ENCODE data around the gene COA8.
A peak's percentile ranks its signal among the peaks of the same experiment; 100 is the strongest.
"Not testable (repeated sequence)": the region's sequence is repeated elsewhere in the genome, so short reads cannot be mapped to it uniquely, and the experiment has no call there.

Gene COA8

GRCh38 chr14:103581206-103581605 lies 18.4 kb downstream of the COA8 start:
- DNase-seq, result no peak

DNA sequence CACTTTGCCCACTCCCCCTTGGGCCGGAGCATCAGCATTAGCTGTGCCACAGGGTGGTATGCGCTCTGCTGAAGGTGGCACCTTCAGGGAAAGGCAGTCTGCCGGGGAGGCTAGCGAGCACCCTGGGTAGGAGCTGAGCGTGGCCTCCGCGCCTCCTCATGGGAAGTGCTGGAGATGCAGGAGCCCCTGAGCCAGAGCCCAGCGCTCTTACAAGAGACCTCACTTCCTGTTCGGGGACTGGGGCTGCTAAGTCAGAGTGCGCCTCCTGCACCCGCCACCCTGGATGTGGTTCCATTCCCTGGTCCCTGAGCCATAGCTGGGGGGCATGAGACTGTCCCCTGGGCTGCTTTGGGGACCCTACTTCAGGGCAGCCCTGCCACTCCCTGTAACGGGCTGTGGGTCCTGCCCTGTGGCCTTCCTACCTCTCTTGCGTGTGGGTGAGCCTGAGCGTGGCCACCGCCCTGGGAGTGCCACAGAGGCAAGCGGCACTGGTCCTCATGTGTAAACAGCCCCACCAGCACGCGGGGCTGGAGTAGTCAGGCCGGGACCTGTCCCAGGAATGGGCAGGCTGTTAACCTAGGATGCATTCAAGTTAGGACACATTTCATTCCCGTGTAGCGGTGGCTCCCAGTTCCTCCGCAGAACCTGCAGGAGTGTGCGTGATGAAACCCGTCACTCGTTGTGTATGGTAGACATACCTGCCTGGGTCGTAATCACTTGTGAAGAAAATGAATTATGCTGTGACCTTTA lies 19.4 kb downstream of the COA8 start:
- DNase-seq, result no peak

GRCh38 chr14:103584326-103584915 lies 21.7 kb downstream of the COA8 start:
- DNase-seq, result no peak

GRCh38 chr14:103593577-103593976 lies 30.8 kb downstream of the COA8 start:
- DNase-seq, result no peak

DNA sequence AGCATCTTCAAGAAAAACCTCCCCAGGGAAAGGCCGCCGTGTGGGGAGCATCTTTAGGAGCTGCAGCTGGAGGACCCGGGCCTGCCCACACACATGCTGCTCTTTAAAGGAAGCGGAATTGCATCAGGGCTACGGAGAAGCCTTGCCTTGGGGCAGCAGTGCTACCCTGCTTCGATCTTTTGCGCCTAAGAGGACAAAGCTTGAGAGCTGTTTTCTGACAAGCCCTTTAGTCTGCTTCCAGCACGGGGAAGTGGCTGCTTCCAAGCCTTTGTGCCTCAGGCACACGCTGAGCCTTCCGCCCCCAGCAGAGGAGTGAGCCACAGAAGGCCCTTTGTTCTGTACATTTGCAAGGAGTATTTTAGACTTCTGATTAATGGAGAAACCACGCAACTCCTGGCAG lies 31.5 kb downstream of the COA8 start:
- DNase-seq, result no peak

DNA sequence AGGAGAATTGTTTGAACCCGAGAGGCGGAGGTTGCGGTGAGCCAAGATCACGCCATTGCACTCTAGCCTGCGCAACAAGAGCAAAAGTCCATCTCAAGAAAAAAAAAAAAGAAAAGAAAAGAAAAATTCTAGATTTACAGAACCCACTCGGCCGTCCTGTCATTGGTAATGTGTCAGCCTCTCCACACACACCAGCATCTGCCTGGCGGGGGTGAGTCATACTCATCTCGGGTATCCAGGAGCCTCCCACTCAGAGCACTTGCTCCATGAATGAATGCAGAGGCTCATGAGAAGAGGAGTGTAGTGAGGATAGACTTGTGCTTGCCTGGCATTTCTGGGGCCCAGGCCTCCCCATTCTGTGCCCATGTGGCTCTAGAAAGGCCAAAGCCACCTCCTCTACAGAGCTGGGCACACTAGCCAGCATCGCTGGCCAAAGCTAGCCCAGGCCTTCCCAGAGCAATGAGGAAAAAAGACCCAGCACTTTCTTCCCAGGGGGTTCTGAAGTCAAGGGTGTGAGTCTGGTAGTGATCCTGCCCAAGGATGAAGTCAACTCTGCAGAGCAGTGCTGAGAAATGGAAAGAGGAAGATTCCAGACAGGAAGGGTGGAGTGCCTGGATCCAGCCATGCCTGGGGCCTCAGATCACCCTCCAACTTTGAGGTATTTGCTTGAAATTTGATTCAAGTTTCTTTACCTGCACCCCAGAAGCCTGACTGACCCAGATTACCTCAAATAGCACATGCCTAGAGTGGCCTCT lies 35.0 kb downstream of the COA8 start:
- no peak for DNase-seq

- no peak for DNase-seq
Observed at GRCh38 chr14:103600503-103600902, 37.7 kb downstream of the COA8 start.

DNA sequence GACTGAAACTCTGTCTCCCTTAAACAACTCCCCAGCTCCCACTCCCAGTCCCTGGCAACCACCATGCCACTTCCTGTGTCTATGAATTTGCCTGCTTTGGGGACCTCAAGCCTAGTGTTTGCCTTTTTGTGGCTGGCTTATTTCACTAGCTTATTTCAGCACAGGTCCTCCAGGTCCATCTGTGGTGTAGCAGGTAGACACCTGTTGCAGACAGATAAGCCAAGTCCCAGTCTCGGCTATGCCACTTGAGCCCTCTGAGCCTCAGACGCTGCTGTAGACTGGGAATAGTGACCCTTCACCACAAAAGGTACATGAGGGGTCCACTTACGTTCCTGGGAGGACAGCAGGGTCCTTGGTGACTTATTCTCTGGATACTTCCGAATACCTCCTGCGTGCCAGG lies 41.9 kb downstream of the COA8 start:
- no peak for DNase-seq

GRCh38 chr14:103606963-103607668 lies 44.4 kb downstream of the COA8 start:
- peak; percentile 56 for DNase-seq

DNA sequence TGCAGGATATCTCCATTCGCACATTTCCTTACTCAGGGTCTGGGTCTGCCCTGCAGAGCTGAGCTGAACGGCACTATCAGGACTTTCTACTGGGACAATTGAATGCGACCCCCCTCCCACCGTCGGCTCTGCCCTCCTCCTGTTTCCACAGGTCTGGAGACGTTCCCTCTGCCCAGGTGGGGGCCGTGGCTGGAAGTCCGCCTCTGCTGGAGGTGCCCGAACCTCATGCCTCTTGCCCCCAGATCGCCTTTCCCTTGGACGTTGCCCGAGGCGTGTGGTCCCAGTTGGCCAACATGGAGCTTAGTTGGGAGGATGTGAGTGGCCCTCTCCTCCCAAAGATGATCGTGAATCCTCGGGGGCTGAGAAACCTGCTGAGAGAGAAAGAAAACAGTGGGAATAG lies 45.1 kb downstream of the COA8 start:
- no peak for DNase-seq

GRCh38 chr14:103609081-103609480 lies 46.3 kb downstream of the COA8 start:
- not testable (repeated sequence) for DNase-seq

DNA sequence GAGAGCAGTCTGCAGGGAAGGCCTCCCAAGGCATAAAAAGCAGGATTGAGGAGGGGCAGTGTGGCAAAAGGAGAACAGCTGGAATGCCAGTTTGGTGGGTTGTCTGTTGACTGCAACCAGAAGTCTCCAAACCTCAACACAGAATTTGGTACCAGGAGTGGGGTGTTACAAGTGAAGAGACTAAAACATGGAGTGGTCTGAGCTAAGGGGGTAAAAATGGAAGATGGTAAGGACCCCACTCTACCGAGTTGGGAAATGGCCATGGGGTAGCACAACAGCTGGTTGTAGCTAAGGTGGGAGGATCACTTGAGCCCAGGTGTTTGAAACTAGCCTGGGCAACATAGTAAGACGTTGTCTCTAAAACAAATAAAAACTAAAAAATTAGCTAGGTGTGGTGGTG lies 48.5 kb downstream of the COA8 start:
- no peak for DNase-seq

DNA sequence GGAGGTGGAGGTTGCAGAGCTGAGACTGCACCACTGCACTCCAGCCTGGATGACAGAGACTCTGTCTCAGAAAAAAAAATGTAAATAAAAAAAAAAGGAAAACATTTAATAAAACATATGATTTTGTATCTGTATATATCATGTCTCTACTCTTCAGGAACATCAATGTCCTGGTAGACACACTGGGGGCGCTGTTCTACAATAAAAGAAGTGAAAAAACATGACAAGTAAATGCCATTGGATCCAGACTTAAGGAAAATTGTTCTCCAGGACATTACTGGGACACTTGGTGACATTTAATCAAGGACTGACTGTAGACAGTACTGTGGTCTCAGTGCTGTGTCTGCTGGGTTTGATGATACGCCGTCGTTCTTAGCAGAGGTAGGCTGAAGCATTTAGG lies 50.8 kb downstream of the COA8 start:
- DNase-seq, result no peak

- no peak for DNase-seq
Observed at GRCh38 chr14:103616635-103617300, 54.0 kb downstream of the COA8 start.

GRCh38 chr14:103619057-103619456 lies 56.3 kb downstream of the COA8 start:
- DNase-seq, result no peak

DNA sequence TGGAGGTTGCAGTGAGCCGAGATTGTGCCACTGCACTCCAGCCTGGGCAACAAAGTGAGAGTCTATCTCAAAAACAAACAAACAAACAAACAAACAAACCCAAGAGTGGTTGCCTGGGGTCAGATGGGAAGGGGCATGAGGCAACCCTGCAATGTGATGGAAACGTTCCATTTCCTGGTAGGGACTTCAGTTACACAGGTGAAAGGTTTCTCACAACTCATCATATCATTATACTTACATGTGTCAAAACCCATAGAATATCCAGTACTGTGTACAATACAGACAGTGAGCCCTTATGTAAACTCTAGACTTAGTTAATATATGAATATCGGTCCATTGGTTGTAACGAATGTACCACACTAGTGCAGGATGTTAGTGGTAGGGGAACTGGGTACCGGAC lies 59.1 kb downstream of the COA8 start:
- DNase-seq, result no peak

GRCh38 chr14:103623308-103623707 lies 60.5 kb downstream of the COA8 start:
- DNase-seq, result no peak

DNA sequence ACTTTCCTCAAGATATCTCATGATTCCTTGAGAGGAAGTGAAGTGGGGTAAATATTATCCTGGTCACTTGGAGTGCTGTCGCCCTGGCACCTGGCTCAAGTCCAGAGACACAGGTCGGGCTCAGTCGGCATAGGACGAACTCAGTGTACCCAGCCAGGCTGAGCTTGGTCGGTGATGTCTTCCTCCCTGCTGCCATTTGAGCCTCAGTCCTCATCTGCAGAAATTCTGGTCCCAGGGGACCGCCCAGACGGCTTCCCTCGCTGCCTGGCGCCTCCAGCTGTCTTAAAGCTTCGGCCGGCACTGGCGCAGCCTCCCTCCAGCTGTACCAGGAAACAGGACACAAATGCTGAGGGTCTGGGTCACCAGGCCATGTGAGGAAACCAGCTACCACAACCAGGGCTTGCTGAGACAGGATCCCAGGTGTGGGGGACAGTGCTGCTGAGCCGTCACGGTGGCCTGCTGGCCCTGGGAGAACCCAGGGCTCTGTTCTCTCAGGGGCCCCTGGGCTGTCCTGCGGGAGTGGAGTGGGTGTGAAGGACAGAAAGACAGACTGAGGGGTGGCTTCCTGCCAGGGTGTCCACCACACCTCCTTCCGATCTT lies 61.2 kb downstream of the COA8 start:
- no peak for DNase-seq

GRCh38 chr14:103624860-103625259 lies 62.1 kb downstream of the COA8 start:
- DNase-seq, result no peak

DNA sequence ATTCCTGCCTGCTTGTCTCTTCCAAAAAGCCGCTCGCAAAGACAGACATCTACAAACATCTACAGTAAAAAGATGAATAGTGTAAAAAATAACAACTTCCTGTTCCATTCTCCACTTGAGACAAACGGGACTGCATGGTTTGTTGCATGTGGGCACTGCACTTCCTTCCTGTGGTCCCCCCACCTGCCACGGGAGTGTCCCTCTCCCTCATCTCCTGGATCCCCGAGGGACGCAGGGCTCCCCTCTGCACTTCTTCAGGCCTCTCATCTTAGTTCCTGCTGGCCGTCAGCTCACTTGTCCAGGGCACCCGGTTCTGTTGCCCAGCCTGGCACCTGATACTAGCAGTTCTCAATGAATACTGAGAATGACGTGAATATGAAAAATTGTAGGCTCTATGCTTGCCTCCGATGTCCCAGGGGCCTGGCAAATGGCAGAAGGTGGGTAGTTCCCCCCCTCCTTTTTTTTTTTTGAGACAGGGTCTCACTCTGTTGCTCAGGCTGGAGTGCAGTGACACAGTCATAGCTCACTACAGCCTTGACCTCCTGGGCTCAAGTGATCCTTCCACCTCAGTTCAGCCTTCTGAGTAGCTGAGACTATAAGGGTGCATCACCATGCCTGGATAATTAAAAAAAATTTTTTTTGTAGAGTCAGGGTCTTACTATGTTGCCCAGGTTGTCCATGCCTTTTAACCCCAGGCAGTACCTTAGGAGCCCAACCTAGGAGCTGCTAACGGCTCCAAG lies 62.8 kb downstream of the COA8 start:
- no peak for DNase-seq

DNA sequence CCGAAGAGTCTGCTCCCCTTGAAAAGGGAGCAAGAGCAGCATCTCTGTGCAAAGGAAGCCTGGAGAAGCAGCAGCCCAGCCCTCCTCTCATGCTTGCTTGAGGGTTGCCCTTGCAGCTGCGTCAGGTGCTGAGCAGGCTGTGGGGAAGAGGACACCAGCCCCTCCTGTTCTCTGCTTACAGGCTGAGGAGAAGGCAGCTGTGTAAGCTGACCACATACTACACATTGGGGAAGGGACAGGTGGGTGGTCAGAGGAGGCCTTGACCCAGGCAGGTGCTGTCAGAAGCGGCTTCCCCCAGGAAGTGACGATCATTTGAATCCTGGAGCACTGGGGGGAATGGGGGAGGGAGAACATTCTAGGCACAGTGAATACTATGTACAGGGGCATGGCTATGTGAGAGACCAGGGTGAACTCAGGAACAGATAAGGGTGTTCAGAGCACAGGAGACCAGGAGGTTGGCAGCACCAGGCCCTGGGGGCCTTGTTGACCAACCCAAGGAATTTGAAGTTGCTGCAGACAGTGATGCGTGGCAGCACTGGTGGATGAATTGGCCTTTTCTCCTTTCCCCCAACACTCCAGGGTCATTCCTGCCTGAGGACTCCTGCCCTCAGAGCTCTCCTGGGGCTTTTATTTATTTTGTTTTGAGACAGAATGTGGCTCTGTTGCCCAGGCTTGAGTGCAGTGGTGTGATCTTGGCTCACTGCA lies 63.5 kb downstream of the COA8 start:
- no peak for DNase-seq
